ENCODE results near the gene FAM53A.

- TF ChIP-seq CTCF (IDR thresholded peaks at IDR 0.05; ENCODE audit: low read depth, low read length, missing input control), result no peak
- TF ChIP-seq TAF1 (conservative IDR thresholded peaks at IDR 0.05), result no peak
- no peak for TF ChIP-seq REST (IDR thresholded peaks at IDR 0.05)
- TF ChIP-seq RAD21 (IDR thresholded peaks at IDR 0.05), result no peak
- TF ChIP-seq ZBTB33 (IDR thresholded peaks at IDR 0.05), result no peak
- no peak for TF ChIP-seq YY1 (IDR thresholded peaks at IDR 0.05)
These were observed 28.0 kb downstream of the FAM53A start for GRCh38 chr4:1656132-1656531.
